Ishikawa (cell line): ENCODE results near the gene KRTAP27-1.

Source experiments
- CEBPB ChIP-seq: IDR thresholded peaks from 2 replicates; pipeline ENCODE4 v1.6.1; 2012
- CREB1 ChIP-seq: IDR thresholded peaks from 2 replicates; pipeline ENCODE4 v1.6.1; 2012; ENCODE audit warnings: low read depth
- EGR1 ChIP-seq: IDR thresholded peaks from 2 replicates; pipeline ENCODE4 v1.6.1; 2012
- EP300 ChIP-seq: IDR thresholded peaks from 2 replicates; pipeline ENCODE4 v1.6.1; 2012; ENCODE audit warnings: borderline replicate concordance
- FOXM1 ChIP-seq: IDR thresholded peaks from 2 replicates; pipeline ENCODE4 v1.6.1; 2012; ENCODE audit warnings: low read depth, borderline replicate concordance
- NFIC ChIP-seq: IDR thresholded peaks from 2 replicates; pipeline ENCODE4 v1.6.1; 2012
- RAD21 ChIP-seq: IDR thresholded peaks from 2 replicates; pipeline ENCODE4 v1.6.1; 2012; ENCODE audit warnings: low read depth
- TAF1 ChIP-seq: IDR thresholded peaks from 2 replicates; pipeline ENCODE4 v1.6.1; 2012; ENCODE audit warnings: low read depth, mild to moderate bottlenecking
- TCF12 ChIP-seq: IDR thresholded peaks from 2 replicates; pipeline ENCODE4 v1.6.1; 2012; ENCODE audit warnings: low read depth
- TEAD4 ChIP-seq: IDR thresholded peaks from 2 replicates; pipeline ENCODE4 v1.6.1; 2012
- YY1 ChIP-seq: IDR thresholded peaks from 2 replicates; pipeline ENCODE4 v1.6.1; 2012; ENCODE audit warnings: low read depth
- ZBTB7A ChIP-seq: IDR thresholded peaks from 2 replicates; pipeline ENCODE4 v1.6.1; 2012; ENCODE audit warnings: low read depth
- TF ChIP-seq, protein P1 (sequence below): IDR thresholded peaks from 2 replicates; pipeline ENCODE4 v1.6.1; 2012
- TF ChIP-seq, protein P2 (sequence below): IDR thresholded peaks from 2 replicates; pipeline ENCODE4 v1.6.1; 2012
- TF ChIP-seq, protein P3 (sequence below): IDR thresholded peaks from 2 replicates; pipeline ENCODE4 v1.6.1; 2012; ENCODE audit warnings: low read depth, mild to moderate bottlenecking

The KRTAP27-1 gene, protein sequence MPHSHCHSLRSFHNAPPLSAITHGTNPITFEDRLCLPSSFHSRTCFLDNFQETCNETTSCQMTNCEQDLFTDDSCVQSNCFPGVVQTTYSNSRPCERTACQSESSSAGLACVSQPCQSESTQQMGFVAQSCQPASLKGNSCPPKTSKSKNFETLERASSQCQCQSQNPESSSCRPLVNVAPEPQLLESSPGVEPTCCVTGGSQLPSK

DNA sequence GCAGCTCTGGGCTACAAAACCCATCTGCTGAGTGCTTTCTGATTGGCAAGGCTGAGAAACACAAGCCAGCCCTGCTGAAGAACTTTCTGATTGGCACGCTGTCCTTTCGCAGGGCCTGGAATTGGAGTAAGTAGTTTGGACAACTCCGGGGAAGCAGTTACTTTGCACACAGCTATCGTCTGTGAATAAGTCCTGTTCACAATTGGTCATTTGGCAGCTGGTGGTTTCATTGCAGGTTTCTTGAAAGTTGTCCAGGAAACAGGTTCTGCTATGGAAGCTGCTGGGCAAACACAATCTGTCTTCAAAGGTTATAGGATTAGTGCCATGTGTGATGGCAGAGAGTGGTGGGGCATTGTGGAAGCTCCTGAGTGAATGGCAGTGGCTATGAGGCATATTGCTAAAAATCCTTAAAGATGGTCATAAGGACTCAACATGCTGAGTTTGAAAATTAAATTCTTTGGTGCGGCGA, at the start of gene KRTAP27-1:
TSS of gene KRTAP27-1 (minus strand) at position 419 of the 469 bp plus-strand sequence. CDS start at position 393, 26 bp downstream.
- TF ChIP-seq YY1 (no peak), FOXM1 (no peak), CREB1 (no peak), RAD21 (no peak), EGR1 (no peak), TEAD4 (no peak), EP300 (no peak), CEBPB (no peak), NFIC (no peak), ZBTB7A (no peak), TCF12 (no peak)
- TF ChIP-seq, protein P1, sequence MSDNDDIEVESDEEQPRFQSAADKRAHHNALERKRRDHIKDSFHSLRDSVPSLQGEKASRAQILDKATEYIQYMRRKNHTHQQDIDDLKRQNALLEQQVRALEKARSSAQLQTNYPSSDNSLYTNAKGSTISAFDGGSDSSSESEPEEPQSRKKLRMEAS: no peak
- TF ChIP-seq, protein P2, sequence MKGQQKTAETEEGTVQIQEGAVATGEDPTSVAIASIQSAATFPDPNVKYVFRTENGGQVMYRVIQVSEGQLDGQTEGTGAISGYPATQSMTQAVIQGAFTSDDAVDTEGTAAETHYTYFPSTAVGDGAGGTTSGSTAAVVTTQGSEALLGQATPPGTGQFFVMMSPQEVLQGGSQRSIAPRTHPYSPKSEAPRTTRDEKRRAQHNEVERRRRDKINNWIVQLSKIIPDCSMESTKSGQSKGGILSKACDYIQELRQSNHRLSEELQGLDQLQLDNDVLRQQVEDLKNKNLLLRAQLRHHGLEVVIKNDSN: no peak
- TF ChIP-seq, protein P3, sequence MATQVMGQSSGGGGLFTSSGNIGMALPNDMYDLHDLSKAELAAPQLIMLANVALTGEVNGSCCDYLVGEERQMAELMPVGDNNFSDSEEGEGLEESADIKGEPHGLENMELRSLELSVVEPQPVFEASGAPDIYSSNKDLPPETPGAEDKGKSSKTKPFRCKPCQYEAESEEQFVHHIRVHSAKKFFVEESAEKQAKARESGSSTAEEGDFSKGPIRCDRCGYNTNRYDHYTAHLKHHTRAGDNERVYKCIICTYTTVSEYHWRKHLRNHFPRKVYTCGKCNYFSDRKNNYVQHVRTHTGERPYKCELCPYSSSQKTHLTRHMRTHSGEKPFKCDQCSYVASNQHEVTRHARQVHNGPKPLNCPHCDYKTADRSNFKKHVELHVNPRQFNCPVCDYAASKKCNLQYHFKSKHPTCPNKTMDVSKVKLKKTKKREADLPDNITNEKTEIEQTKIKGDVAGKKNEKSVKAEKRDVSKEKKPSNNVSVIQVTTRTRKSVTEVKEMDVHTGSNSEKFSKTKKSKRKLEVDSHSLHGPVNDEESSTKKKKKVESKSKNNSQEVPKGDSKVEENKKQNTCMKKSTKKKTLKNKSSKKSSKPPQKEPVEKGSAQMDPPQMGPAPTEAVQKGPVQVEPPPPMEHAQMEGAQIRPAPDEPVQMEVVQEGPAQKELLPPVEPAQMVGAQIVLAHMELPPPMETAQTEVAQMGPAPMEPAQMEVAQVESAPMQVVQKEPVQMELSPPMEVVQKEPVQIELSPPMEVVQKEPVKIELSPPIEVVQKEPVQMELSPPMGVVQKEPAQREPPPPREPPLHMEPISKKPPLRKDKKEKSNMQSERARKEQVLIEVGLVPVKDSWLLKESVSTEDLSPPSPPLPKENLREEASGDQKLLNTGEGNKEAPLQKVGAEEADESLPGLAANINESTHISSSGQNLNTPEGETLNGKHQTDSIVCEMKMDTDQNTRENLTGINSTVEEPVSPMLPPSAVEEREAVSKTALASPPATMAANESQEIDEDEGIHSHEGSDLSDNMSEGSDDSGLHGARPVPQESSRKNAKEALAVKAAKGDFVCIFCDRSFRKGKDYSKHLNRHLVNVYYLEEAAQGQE: no peak

DNA sequence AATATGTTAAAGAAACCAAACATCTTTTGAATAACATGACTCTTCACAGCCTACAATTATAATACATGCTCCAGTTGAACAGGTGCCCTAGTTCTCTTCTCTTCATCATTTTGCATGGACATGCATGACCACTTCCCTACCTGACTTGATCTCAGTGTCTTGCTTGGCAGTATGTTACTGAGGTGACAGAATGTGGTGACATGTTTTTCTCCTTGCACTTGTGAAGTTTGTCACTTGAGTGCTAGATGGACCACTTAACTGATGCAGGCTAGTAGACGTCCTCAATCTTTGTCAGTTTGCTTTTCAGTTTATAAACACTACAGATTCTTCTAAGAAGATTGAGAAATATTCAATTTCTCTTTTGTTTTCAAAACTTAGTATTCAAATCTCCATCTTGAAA, 44.7 kb upstream of the KRTAP27-1 start:
- no peak for TF ChIP-seq YY1

DNA sequence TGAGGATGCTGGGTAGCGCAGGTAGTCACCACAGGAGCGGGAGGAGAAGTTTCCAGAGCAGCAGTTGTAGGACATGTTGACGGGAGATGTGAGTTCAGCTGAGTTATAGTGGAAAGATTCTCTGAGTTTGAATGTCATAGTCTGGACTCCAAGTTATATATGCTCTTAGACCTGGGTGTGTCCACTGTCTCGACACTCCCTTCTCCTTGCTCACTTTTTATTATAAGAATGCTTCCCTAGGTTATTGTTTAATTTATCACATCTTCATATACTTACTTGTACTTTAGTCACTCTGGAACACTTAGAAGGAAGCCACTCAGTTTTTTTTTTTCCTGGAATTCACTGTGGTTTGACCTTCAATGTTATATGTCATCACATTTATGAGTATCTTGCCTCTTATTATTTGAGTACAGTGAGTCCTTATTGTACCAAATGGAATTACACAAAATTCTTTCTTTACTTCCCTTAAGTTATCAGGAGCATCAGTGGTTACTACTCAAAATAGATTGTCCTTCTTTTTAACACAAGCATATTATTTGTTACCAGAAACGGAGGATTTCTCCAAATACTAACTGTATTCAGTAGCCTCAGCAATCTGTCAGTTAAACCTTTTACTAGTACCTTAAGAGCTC, 34.8 kb upstream of the KRTAP27-1 start, which contains the start of gene KRTAP13-2:
TSS of gene KRTAP13-2 (minus strand) at position 133 of the 632 bp plus-strand sequence. CDS start at position 75, 58 bp downstream.
- TF ChIP-seq, protein P3: no peak
- no peak for TF ChIP-seq EGR1
- TF ChIP-seq, protein P2: no peak
- no peak for TF ChIP-seq CREB1
- TF ChIP-seq ZBTB7A: no peak
- TF ChIP-seq RAD21: no peak
- no peak for TF ChIP-seq EP300
- no peak for TF ChIP-seq YY1
- TF ChIP-seq, protein P1: no peak
- TF ChIP-seq TEAD4: no peak
- no peak for TF ChIP-seq NFIC
- TF ChIP-seq FOXM1: no peak
- no peak for TF ChIP-seq TCF12
- TF ChIP-seq CEBPB: no peak
- no peak for TF ChIP-seq TAF1

DNA sequence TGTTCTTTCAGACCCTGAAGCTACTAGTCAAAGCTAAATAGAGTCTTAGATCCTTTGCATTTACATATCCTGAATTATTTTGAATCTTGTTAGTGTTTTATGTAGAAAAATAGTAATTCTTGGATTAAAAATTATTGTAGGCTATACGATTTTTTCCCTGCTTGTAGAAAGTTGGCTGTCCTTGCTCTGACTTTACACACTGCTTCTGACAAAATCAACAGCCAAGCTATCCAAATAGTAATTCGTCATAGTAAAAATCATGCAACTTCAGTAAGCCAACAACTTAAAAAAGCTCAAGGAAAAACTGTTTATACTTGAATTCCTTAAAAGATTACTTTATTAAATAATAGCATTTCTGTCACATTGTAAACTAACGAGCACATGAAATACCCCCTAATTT, 18.4 kb upstream of the KRTAP27-1 start:
- no peak for TF ChIP-seq TAF1
- no peak for TF ChIP-seq NFIC
- no peak for TF ChIP-seq EGR1
- TF ChIP-seq EP300: no peak
- TF ChIP-seq TCF12: no peak
- TF ChIP-seq, protein P3: no peak
- no peak for TF ChIP-seq TEAD4
